Measurements from ENCODE around the gene PIEZO2.

DNA sequence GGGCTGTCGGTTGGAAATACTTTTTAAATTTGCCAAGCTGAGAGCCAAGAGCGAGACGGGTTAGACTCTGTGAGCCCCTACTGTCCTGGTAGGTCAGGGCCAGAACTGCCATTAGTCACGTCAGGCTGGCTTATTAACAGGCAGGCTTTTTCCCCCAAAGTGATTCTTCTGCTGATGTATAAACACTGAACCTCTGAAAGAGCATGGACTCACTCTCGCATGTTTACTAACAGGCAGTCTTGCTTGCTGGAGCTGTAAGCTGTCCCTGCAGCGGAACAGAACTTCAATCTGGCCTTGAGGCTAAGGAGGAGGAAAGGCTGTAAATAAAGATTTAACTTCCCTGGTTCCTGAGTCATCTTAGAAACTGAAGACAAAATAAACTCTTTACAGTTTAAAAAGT lies 288.4 kb downstream of the PIEZO2 start:
- TF ChIP-seq CTCF (IDR thresholded peaks at IDR 0.05) (no peak), POLR2A (IDR thresholded peaks at IDR 0.05) (no peak)

Data from esophagus squamous epithelium (tissue), 4 donors.